ENCODE results near the gene LRRC28.
A peak's percentile ranks its signal among the peaks of the same experiment; 100 is the strongest.

The LRRC28 gene

DNA sequence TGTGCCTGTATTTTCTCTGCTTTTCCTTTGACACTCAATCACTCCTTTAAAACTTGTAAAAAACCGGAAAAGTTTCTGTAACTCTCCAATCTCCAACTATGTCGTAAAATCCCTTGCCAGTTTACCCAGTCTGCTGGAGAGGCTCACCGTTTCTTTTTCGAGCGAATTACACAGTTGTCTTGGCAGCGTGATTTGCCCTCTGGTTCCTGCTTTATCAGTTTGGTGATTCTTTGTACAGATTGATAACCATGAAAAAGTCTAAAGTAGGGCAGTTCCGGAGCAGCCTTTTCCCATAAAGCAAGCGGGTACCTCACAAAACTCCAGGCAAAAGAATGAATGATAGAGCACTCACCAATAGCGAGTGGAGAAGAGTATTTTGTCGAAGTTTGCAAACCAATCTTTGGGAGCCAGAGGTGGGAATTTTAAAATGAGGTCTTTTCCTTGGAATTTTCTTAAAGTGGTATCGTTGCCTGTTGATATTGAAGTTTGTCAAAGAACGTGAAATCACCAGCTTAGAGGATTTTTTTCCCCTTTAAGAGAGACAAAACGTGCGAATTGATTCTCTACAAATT is 1.9 kb upstream of the LRRC28 start, which contains the start of gene TTC23:
TSS of gene TTC23 (minus strand) at position 312 of the 572 bp plus-strand sequence. CDS start 20,869 bp downstream, outside the sequence.
- Histone ChIP-seq H3K36me3 (ENCODE audit: insufficient read depth, low read length) (peaks cover 3% of the 10 kb centered on the region; the same call in 1 of the 2 replicates), H3K27ac (ENCODE audit: low read depth, low read length) (peak within 1 kb of the TSS; percentile 81; the same call in 1 of the 2 replicates), H3K4me1 (ENCODE audit: insufficient read depth, low read length) (peaks cover 8% of the 10 kb centered on the region; the same call in 1 of the 2 replicates), H3K4me3 (ENCODE audit: low read length) (peak within 1 kb of the TSS; percentile 89), H3K9ac (ENCODE audit: low read depth, low read length) (peak within 1 kb of the TSS; percentile 85), H3K9me3 (ENCODE audit: insufficient read depth, low read depth, low read length) (no peaks in the 10 kb centered on the region), H3K27me3 (ENCODE audit: insufficient read depth, low read length) (peaks cover 10% of the 10 kb centered on the region; the same call in 1 of the 2 replicates)
- 38% methylated on average over 12 of the region's 14 CpGs for WGBS

DNA sequence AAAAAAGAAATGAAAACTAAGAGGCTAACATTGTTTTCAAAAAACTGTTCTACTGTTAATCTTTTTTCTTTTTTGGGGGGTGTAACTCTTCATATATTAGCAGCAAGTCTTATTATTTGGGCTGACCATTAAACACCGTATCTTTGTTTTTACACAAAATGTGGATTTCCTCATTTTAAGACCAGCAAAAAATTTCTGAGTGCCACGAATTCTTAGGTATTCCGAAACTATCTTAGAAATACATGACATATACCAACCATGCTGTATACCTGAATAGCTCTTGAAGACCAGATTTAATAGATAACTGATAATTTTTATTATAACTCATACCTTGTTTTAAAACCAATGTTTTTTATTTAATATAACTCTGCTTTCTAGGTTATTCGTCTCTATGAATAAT is 1.3 kb upstream of the LRRC28 start:
- Histone ChIP-seq H3K4me1 (ENCODE audit: insufficient read depth, low read length) (peaks cover 8% of the 10 kb centered on the region; the same call in 1 of the 2 replicates), H3K9ac (ENCODE audit: low read depth, low read length) (peak overlapping the region; percentile 85; the same call in 1 of the 2 replicates), H3K4me3 (ENCODE audit: low read length) (peak overlapping the region; percentile 89), H3K36me3 (ENCODE audit: insufficient read depth, low read length) (no peaks in the 10 kb centered on the region), H3K9me3 (ENCODE audit: insufficient read depth, low read depth, low read length) (no peaks in the 10 kb centered on the region), H3K27me3 (ENCODE audit: insufficient read depth, low read length) (peaks cover 10% of the 10 kb centered on the region; the same call in 1 of the 2 replicates), H3K27ac (ENCODE audit: low read depth, low read length) (no peak overlapping the region)
- 56% methylated on average over 3 of the region's 4 CpGs for WGBS

DNA sequence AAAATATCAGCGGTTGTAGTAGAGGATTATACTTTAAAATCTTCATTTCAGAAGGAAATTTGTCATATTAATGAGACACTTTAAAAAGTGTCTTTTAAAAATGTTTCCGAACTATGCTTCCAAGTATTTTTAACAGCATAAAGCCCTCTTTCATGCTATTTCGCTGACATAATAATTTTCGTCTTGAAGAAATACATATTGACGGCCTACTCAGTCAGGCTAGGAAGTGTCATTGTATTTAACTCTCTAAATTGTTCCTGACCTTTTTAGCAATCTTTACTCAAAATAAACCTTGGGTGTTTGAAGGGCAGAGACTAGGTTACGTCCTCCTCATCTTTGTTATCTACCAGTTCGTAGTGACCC is 806 bp upstream of the LRRC28 start:
- 37% methylated on average over 6 of the region's 7 CpGs for WGBS
- peak overlapping the region; percentile 81 for H3K27ac ChIP-seq (ENCODE audit: low read depth, low read length)
- peaks cover 10% of the 10 kb centered on the region; the same call in 1 of the 2 replicates for H3K27me3 ChIP-seq (ENCODE audit: insufficient read depth, low read length)
- no peaks in the 10 kb centered on the region for H3K9me3 ChIP-seq (ENCODE audit: insufficient read depth, low read depth, low read length)
- peak overlapping the region; percentile 85 for H3K9ac ChIP-seq (ENCODE audit: low read depth, low read length)
- H3K4me1 ChIP-seq (ENCODE audit: insufficient read depth, low read length) = peaks cover 8% of the 10 kb centered on the region; the same call in 1 of the 2 replicates
- H3K36me3 ChIP-seq (ENCODE audit: insufficient read depth, low read length) = no peaks in the 10 kb centered on the region
- peak overlapping the region; percentile 89 for H3K4me3 ChIP-seq (ENCODE audit: low read length)

DNA sequence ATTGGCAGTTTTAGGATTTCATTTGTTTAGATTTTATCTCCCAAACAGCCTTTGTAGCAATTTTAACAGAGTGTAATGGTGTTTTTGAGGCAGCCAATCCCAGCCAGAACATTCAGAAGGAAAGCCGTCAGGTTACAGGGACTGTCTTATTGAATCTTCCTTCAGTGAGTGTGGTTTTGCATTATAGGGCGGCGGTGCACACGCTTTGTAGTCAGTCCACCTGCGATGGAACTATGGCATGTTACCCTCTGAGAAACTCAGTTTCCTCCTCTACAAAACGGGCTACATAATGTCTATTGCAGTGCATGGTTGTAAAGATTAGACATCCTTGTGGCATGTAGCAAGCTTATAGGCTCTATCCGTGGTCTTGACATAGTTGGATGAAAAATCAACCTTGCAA is 1.0 kb downstream of the LRRC28 start:
- no peaks in the 10 kb centered on the region for H3K9me3 ChIP-seq (ENCODE audit: insufficient read depth, low read depth, low read length)
- no peak overlapping the region for H3K27ac ChIP-seq (ENCODE audit: low read depth, low read length)
- H3K27me3 ChIP-seq (ENCODE audit: insufficient read depth, low read length) = peaks cover 10% of the 10 kb centered on the region; the same call in 1 of the 2 replicates
- H3K4me1 ChIP-seq (ENCODE audit: insufficient read depth, low read length) = peaks cover 8% of the 10 kb centered on the region; the same call in 1 of the 2 replicates
- no peak overlapping the region for H3K9ac ChIP-seq (ENCODE audit: low read depth, low read length)
- WGBS = 91% methylated on average over 7 of the region's 7 CpGs
- H3K4me3 ChIP-seq (ENCODE audit: low read length) = peak overlapping the region; percentile 95
- H3K36me3 ChIP-seq (ENCODE audit: insufficient read depth, low read length) = no peaks in the 10 kb centered on the region

DNA sequence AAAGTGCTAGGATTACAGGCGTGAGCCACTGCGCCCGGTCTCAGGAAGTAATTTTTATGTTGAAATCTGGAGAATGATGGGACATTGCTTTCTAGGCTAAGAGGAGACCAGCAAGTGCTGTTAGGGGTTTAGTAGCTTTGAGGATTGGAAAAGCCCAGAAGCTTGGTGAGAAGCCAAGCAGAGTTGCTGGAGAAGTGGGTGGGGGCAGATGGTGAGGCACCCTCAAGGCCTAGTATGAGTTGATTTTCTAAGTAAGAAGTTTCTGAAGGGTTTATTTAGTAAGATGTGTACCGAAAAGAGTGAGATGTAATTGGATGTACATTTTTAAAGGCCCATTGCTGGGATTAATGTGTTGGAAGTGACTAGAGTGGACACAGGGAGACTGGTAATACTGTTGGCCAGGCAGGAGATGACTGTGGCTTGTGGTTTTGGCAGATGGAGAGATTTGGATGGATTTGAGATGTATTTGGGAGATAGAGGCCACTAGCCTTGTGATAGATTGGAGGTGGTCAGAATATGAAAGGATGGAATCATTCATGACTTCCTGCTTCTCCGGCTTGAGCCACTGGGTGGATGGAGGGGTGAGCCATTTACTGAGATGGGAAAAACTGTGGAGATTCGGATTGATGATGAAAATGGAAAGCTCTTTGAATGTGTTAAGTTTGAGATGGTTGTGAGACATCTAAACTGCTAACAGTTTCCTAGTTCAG is 2.3 kb downstream of the LRRC28 start:
- peaks cover 3% of the 10 kb centered on the region; the same call in 1 of the 2 replicates for H3K4me1 ChIP-seq (ENCODE audit: insufficient read depth, low read length)
- 94% methylated on average over 6 of the region's 6 CpGs for WGBS
- H3K36me3 ChIP-seq (ENCODE audit: insufficient read depth, low read length) = no peaks in the 10 kb centered on the region
- H3K9me3 ChIP-seq (ENCODE audit: insufficient read depth, low read depth, low read length) = no peaks in the 10 kb centered on the region
- no peak overlapping the region for H3K9ac ChIP-seq (ENCODE audit: low read depth, low read length)
- peaks cover 10% of the 10 kb centered on the region; the same call in 1 of the 2 replicates for H3K27me3 ChIP-seq (ENCODE audit: insufficient read depth, low read length)
- no peak overlapping the region for H3K27ac ChIP-seq (ENCODE audit: low read depth, low read length)
- H3K4me3 ChIP-seq (ENCODE audit: low read length) = no peak overlapping the region

DNA sequence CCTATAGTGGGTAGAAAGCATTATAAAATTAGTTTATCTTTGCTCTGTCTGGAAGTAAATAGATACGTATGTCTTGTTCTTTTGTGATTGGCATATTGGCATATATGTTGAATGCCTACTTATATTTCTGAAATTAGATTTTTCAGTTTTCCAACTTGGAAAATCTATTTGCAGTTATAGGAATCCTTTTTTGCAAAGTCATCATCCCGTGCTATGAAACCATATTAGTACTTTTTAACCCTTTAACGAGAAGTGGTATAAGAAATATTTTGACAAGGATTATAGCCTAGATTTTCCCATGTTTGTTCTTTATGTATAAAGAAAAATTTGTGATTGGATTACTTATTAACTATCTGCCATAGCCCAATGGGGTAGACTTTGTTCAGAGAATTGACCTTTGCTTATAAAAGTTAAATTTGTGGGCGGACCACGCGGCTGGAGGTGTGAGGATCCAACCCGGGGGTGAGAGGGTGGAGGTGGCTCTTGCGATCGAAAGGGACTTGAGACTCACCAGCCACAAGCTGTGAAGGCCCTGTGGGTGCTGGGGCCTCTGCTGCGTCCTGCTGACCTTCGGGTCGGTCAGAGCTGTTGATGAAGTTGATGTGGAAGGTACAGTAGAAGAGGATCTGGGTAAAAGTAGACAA is 5.9 kb downstream of the LRRC28 start:
- Histone ChIP-seq H3K36me3 (ENCODE audit: insufficient read depth, low read length) (no peaks in the 10 kb centered on the region), H3K27ac (ENCODE audit: low read depth, low read length) (no peak overlapping the region), H3K27me3 (ENCODE audit: insufficient read depth, low read length) (peaks cover 4% of the 10 kb centered on the region; the same call in 1 of the 2 replicates), H3K4me3 (ENCODE audit: low read length) (no peak overlapping the region), H3K4me1 (ENCODE audit: insufficient read depth, low read length) (no peaks in the 10 kb centered on the region; the same call in 1 of the 2 replicates), H3K9me3 (ENCODE audit: insufficient read depth, low read depth, low read length) (no peaks in the 10 kb centered on the region), H3K9ac (ENCODE audit: low read depth, low read length) (no peak overlapping the region)
- 93% methylated on average over 12 of the region's 12 CpGs for WGBS

DNA sequence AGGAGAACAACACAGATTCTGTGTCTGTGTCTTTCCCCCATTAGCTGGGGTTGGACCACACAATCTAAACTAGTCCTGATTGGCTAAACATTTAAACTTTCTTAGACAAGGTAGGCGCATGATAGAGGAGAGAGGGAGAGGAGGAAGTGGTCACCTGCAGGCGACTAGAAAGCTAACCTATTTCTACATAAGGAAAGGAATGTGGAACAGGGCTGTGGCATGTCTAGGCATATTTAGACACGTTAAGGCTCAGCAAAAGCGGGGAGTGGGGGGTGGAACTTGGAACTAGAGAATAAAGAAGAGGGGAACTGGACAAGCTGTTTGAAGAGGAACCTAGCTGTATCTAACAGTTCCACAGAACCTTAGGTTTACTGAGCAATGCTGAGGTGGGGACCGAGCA is 12.8 kb downstream of the LRRC28 start:
- WGBS = 82% methylated on average over 5 of the region's 5 CpGs
- Histone ChIP-seq H3K36me3 (ENCODE audit: insufficient read depth, low read length) (no peaks in the 10 kb centered on the region), H3K27me3 (ENCODE audit: insufficient read depth, low read length) (no peaks in the 10 kb centered on the region), H3K4me1 (ENCODE audit: insufficient read depth, low read length) (no peaks in the 10 kb centered on the region), H3K9ac (ENCODE audit: low read depth, low read length) (no peak overlapping the region), H3K27ac (ENCODE audit: low read depth, low read length) (no peak overlapping the region), H3K4me3 (ENCODE audit: low read length) (no peak overlapping the region), H3K9me3 (ENCODE audit: insufficient read depth, low read depth, low read length) (no peaks in the 10 kb centered on the region)

DNA sequence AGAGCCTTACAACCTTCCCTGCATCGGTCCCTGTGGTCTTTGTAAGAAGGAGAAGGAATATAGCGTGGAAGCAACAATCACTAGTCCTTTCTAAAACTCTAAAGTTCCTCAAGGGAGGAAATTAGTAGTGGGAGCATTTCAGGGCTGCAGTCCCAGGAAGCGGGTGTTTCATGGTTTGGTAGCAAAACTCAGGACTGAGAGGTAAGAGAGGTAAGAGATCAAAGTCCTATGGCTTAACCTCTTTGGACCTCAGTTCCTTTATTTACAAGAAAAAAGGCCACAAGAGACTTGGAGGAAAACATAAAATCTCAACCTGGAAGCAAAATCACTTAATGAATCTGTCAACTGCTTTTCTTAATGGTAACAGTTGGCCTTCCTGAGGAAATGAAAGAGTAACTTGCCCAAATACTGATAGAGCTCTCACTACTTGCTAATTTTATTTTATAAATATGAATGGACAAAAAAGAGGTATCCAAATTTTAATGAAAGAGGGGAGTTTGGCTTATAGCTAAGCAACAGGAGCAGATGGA is 14.3 kb downstream of the LRRC28 start:
- H3K4me1 ChIP-seq (ENCODE audit: insufficient read depth, low read length) = no peaks in the 10 kb centered on the region
- no peak overlapping the region for H3K9ac ChIP-seq (ENCODE audit: low read depth, low read length)
- H3K27ac ChIP-seq (ENCODE audit: low read depth, low read length) = no peak overlapping the region
- no peaks in the 10 kb centered on the region for H3K27me3 ChIP-seq (ENCODE audit: insufficient read depth, low read length)
- H3K4me3 ChIP-seq (ENCODE audit: low read length) = no peak overlapping the region
- H3K9me3 ChIP-seq (ENCODE audit: insufficient read depth, low read depth, low read length) = no peaks in the 10 kb centered on the region
- 98% methylated on average over 3 of the region's 3 CpGs for WGBS
- H3K36me3 ChIP-seq (ENCODE audit: insufficient read depth, low read length) = no peaks in the 10 kb centered on the region

DNA sequence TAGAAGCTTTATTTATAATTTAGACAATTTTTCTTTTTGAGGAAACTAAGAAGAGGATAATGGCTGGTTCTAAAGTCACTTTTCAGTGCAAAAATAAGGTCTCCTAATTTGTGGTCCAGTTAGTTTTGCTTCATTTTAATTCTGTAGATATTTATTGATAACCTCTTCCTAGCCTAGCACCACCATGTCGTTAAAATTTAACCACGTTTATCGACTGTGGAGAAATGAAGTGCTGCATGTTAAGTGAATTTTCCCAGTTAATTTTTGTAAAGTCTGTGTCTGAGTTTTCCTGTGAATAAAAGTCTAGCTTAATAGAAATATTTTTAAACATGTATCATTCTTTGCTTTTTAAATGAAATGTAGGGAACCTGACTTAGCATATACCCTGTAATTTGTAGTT is 16.7 kb downstream of the LRRC28 start:
- Histone ChIP-seq H3K27ac (ENCODE audit: low read depth, low read length) (no peak overlapping the region), H3K36me3 (ENCODE audit: insufficient read depth, low read length) (no peaks in the 10 kb centered on the region), H3K9ac (ENCODE audit: low read depth, low read length) (no peak overlapping the region), H3K9me3 (ENCODE audit: insufficient read depth, low read depth, low read length) (no peaks in the 10 kb centered on the region), H3K4me3 (ENCODE audit: low read length) (no peak overlapping the region), H3K27me3 (ENCODE audit: insufficient read depth, low read length) (no peaks in the 10 kb centered on the region), H3K4me1 (ENCODE audit: insufficient read depth, low read length) (no peaks in the 10 kb centered on the region)
- WGBS = 100% methylated on average over 3 of the region's 3 CpGs

DNA sequence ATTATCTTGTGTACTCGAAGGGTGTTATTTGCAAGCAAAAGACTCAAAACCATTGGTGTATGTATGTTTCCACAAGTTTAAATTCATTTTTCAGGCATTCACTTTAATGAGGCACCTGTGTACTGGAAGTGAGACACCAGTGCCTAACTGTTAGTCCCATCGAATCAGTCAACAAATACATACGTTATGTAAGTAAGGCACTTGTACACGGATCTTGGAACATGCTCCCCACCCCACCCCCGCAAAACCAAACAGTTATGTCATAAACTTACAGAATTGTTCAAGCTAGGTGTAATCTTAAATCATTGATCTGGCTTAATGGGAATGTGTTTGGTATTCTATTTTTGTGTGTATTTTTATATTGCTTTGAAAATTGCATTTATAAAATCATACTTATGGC is 17.1 kb downstream of the LRRC28 start:
- Histone ChIP-seq H3K36me3 (ENCODE audit: insufficient read depth, low read length) (no peaks in the 10 kb centered on the region), H3K4me1 (ENCODE audit: insufficient read depth, low read length) (no peaks in the 10 kb centered on the region), H3K9ac (ENCODE audit: low read depth, low read length) (no peak overlapping the region), H3K4me3 (ENCODE audit: low read length) (no peak overlapping the region), H3K27me3 (ENCODE audit: insufficient read depth, low read length) (no peaks in the 10 kb centered on the region), H3K27ac (ENCODE audit: low read depth, low read length) (no peak overlapping the region), H3K9me3 (ENCODE audit: insufficient read depth, low read depth, low read length) (no peaks in the 10 kb centered on the region)
- WGBS = 98% methylated on average over 5 of the region's 5 CpGs

DNA sequence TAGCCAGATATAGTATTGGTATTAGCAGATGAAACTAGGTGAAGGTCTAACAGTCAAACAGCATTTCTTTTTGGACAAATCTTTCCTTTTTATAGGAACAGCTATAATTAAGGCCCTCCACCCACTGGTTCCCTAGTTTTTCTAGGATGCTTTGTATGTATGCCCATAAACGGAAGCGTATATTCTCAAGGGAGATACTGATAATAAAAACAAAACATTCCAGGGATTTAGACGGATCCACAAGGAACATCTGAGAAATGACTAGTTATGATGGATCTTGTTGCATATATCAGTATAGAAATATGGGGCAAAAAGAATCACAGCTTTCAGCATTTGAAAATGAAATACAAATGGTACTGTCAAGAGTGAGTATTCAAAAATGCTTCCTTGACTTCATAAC is 22.5 kb downstream of the LRRC28 start:
- no peak overlapping the region for H3K9ac ChIP-seq (ENCODE audit: low read depth, low read length)
- no peaks in the 10 kb centered on the region for H3K36me3 ChIP-seq (ENCODE audit: insufficient read depth, low read length)
- peaks cover 7% of the 10 kb centered on the region for H3K4me1 ChIP-seq (ENCODE audit: insufficient read depth, low read length)
- WGBS = 100% methylated on average over 3 of the region's 3 CpGs
- H3K27me3 ChIP-seq (ENCODE audit: insufficient read depth, low read length) = no peaks in the 10 kb centered on the region
- no peaks in the 10 kb centered on the region for H3K9me3 ChIP-seq (ENCODE audit: insufficient read depth, low read depth, low read length)
- H3K4me3 ChIP-seq (ENCODE audit: low read length) = no peak overlapping the region
- H3K27ac ChIP-seq (ENCODE audit: low read depth, low read length) = no peak overlapping the region
